Kidney (tissue), 14 donors: Measurements from ENCODE around the gene NOP9. TPM values are rescaled to one million over a fixed set of nuclear protein-coding genes. Genes with fewer than 3 reads are reported as not detected.

Source experiments
- DNase-seq, 5 donors: peaks; one replicate each; pipeline ENCODE4 v3.0.0-alpha.2; 2013 to 2020
- FAIRE-seq: peaks from 2 replicates; lab custom pipeline; 2012; peaks lifted over from hg19 to GRCh38; lab: Jason Lieb, UNC
- H3K27ac ChIP-seq, 2 donors: one replicate each; pipeline ENCODE4 v1.7.0; 2013; ENCODE audit warnings: low read depth in 2 of 2, low read length in 2 of 2, inconsistent platforms in 1 of 2
- H3K27me3 ChIP-seq: one replicate; pipeline ENCODE4 v1.7.1; 2013; ENCODE audit warnings: low read length, inconsistent platforms; ENCODE audit not compliant: control insufficient read depth, insufficient read depth
- H3K36me3 ChIP-seq, 3 donors: one replicate each; pipeline versions ENCODE4 v1.7.0 to v1.7.1; 2013; ENCODE audit warnings: low read length in 3 of 3, control low read depth in 1 of 3, inconsistent platforms in 1 of 3; ENCODE audit not compliant: insufficient read depth in 3 of 3, control insufficient read depth in 2 of 3
- H3K4me1 ChIP-seq, 3 donors: one replicate each; pipeline versions ENCODE4 v1.7.0 to v1.7.1; 2013; ENCODE audit warnings: low read length in 3 of 3, inconsistent platforms in 1 of 3, low read depth in 1 of 3; ENCODE audit not compliant: control insufficient read depth in 2 of 3, insufficient read depth in 2 of 3
- H3K4me3 ChIP-seq, 3 donors: one replicate each; pipeline versions ENCODE4 v1.7.0 to v1.8.1; 2013; ENCODE audit warnings: low read length in 3 of 3, control low read depth in 1 of 3, inconsistent platforms in 1 of 3
- H3K9ac ChIP-seq, 3 donors: one replicate each; pipeline versions ENCODE4 v1.7.0 to v1.7.1; 2013; ENCODE audit warnings: low read length in 3 of 3, control low read depth in 1 of 3, inconsistent platforms in 1 of 3
- H3K9me3 ChIP-seq, 3 donors: one replicate each; pipeline versions ENCODE4 v1.7.0 to v1.7.1; 2013; ENCODE audit warnings: low read length in 3 of 3, control low read depth in 1 of 3, inconsistent platforms in 1 of 3; ENCODE audit not compliant: control insufficient read depth in 2 of 3, insufficient read depth in 1 of 3
- intact Hi-C: fragments of 100-400 bp; cut with DNase I; formaldehyde crosslinking; loops from one replicate; pipeline ENCODE4 v1.11.1; 2022
- polyA plus RNA-seq: library from polyadenylated mRNA; stranded (reverse); fragments of 350-450 nt; fragmentation: Illumina TruSeq; extraction: RNeasy Lipid Tissue Mini Kit (QIAGEN cat#74804); gene quantifications from one replicate; pipeline ENCODE4 v1.2.3, GENCODE V29; 2014; ENCODE audit warnings: low read depth, low replicate concordance; ENCODE audit not compliant: insufficient read depth
- total RNA-seq: library from RNA; stranded (reverse); fragmentation: NEBNext Ultra II Directional; extraction: Animal tissue kit (Norgen Biotek cat#: 25700); gene quantifications from one replicate; pipeline ENCODE4 v1.2.1, GENCODE V29; 2021
- TF ChIP-seq, protein P1 (sequence below): IDR thresholded peaks from 3 replicates; pipeline ENCODE4 v1.5.1; 2012; ENCODE audit warnings: mild to moderate bottlenecking, moderate library complexity, borderline replicate concordance; ENCODE audit not compliant: insufficient read depth; ENCODE audit errors: extremely low read depth
- donor health status: control.
- donor health status: control.
- donor health status: control.
- donor health status: control.
- donor health status: control.
- donor health status: DM: yes; HTN: yes; CAD: no.
- donor health status: Normal renal cell carcinoma (clear cell type).

Gene NOP9
- total and polyA plus RNA-seq, 2 donors from 2014 or later = 8.6 to 25.7 TPM

DNA sequence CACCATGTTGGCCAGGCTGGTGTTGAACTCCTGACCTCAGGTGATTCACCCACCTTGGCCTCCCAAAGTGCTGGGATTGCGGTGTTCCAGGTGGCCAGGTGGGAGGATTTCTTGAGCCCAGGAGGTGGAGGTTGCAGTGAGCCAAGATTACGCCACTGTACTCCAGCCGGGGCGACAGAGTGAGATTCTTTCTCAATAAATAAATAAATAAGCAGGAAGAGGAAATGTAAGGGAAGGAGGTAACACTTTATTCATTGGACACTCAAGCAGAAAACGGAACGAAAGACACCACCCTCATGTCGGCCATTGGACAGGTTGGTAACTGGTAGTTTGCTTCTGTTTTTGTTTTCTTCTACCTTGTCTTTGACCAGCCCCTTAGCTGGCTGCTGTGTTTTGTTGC lies 55.4 kb downstream of the NOP9 start:
- TF ChIP-seq, protein P1, sequence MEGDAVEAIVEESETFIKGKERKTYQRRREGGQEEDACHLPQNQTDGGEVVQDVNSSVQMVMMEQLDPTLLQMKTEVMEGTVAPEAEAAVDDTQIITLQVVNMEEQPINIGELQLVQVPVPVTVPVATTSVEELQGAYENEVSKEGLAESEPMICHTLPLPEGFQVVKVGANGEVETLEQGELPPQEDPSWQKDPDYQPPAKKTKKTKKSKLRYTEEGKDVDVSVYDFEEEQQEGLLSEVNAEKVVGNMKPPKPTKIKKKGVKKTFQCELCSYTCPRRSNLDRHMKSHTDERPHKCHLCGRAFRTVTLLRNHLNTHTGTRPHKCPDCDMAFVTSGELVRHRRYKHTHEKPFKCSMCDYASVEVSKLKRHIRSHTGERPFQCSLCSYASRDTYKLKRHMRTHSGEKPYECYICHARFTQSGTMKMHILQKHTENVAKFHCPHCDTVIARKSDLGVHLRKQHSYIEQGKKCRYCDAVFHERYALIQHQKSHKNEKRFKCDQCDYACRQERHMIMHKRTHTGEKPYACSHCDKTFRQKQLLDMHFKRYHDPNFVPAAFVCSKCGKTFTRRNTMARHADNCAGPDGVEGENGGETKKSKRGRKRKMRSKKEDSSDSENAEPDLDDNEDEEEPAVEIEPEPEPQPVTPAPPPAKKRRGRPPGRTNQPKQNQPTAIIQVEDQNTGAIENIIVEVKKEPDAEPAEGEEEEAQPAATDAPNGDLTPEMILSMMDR = no peak
- intact Hi-C loops = no loop called here
- DNase-seq (no peak), FAIRE-seq (no peak)
- no peaks in the 10 kb centered on the region for H3K36me3 ChIP-seq
- H3K4me3 ChIP-seq = no peak overlapping the region
- H3K27ac ChIP-seq = no peak overlapping the region
- H3K27me3 ChIP-seq = no peaks in the 10 kb centered on the region
- H3K9me3 ChIP-seq = no peaks in the 10 kb centered on the region
- H3K4me1 ChIP-seq = peaks cover 0 to 4% (median 0%) of the 10 kb centered on the region in 3 donors
- no peak overlapping the region for H3K9ac ChIP-seq

DNA sequence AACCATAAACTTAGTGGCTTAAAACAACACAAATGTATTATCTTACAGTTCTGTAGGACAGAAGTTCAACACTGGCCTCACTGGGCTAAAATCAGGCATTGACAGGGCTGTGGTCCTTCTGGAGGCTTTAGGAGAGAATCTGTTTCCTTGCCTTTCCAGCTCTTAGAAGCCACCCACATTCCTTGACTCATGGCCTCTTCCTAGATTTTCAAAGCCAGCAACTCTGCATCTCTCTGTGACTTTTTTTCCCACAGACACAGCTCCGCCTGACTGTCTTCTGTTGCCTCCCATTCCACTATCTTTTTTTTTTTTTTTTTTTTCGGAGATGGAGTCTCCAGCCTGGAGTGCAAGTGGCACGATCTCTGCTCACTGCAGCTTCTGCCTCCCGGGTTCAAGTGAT lies 56.6 kb downstream of the NOP9 start:
- no peak overlapping the region for H3K4me3 ChIP-seq
- no peaks in the 10 kb centered on the region for H3K27me3 ChIP-seq
- TF ChIP-seq, protein P1 = no peak
- DNase-seq (no peak), FAIRE-seq (no peak)
- H3K36me3 ChIP-seq = no peaks in the 10 kb centered on the region
- no peak overlapping the region for H3K27ac ChIP-seq
- no peaks in the 10 kb centered on the region for H3K9me3 ChIP-seq
- intact Hi-C loops = no loop called here
- no peak overlapping the region for H3K9ac ChIP-seq
- H3K4me1 ChIP-seq = peaks cover 0 to 4% (median 0%) of the 10 kb centered on the region in 3 donors

Other genes with a start within 250 kb of the NOP9 start
Only the 30 nearest of the 34 such genes appear.
- gene DCAF11, start 185.1 kb upstream of the NOP9 start, total RNA-seq = 81.1 TPM
- 69.4 TPM for gene DCAF11, start 185.1 kb upstream of the NOP9 start, polyA plus RNA-seq
- 4.9 TPM for gene NRL, start 184.9 kb upstream of the NOP9 start, total RNA-seq
- gene NRL, start 184.9 kb upstream of the NOP9 start, polyA plus RNA-seq = 5.5 TPM
- gene FITM1, start 169.2 kb upstream of the NOP9 start, total RNA-seq = 1.3 TPM
- 1.2 TPM for gene FITM1, start 169.2 kb upstream of the NOP9 start, polyA plus RNA-seq
- gene PSME1, start 163.7 kb upstream of the NOP9 start, total RNA-seq = 244 TPM
- 333 TPM for gene PSME1, start 163.7 kb upstream of the NOP9 start, polyA plus RNA-seq
- 22.1 TPM for gene EMC9, start 158.3 kb upstream of the NOP9 start, total RNA-seq
- 62.5 TPM for gene EMC9, start 158.3 kb upstream of the NOP9 start, polyA plus RNA-seq
- 148 TPM for gene PSME2, start 153.2 kb upstream of the NOP9 start, total RNA-seq
- gene PSME2, start 153.2 kb upstream of the NOP9 start, polyA plus RNA-seq = 289 TPM
- 69.0 TPM for gene RNF31, start 152.4 kb upstream of the NOP9 start, total RNA-seq
- gene RNF31, start 152.4 kb upstream of the NOP9 start, polyA plus RNA-seq = 64.0 TPM
- 141 TPM for gene IRF9, start 138.6 kb upstream of the NOP9 start, total RNA-seq
- 88.9 TPM for gene IRF9, start 138.6 kb upstream of the NOP9 start, polyA plus RNA-seq
- gene REC8, start 127.8 kb upstream of the NOP9 start, total RNA-seq = 39.9 TPM
- gene REC8, start 127.8 kb upstream of the NOP9 start, polyA plus RNA-seq = 51.4 TPM
- gene IPO4, start 111.0 kb upstream of the NOP9 start, total RNA-seq = 49.5 TPM
- 22.2 TPM for gene IPO4, start 111.0 kb upstream of the NOP9 start, polyA plus RNA-seq
- gene TM9SF1, start 104.4 kb upstream of the NOP9 start, total RNA-seq = 83.6 TPM
- gene TM9SF1, start 104.4 kb upstream of the NOP9 start, polyA plus RNA-seq = 41.1 TPM
- 0.38 TPM for gene TSSK4, start 94.2 kb upstream of the NOP9 start, total RNA-seq
- not detected for gene TSSK4, start 94.2 kb upstream of the NOP9 start, polyA plus RNA-seq
- gene CHMP4A, start 86.4 kb upstream of the NOP9 start, total RNA-seq = 65.1 TPM
- 72.2 TPM for gene CHMP4A, start 86.4 kb upstream of the NOP9 start, polyA plus RNA-seq
- gene MDP1, start 83.8 kb upstream of the NOP9 start, total RNA-seq = 22.8 TPM
- gene MDP1, start 83.8 kb upstream of the NOP9 start, polyA plus RNA-seq = 55.4 TPM
- gene NEDD8, start 67.5 kb upstream of the NOP9 start, total RNA-seq = 145 TPM
- gene NEDD8, start 67.5 kb upstream of the NOP9 start, polyA plus RNA-seq = 439 TPM
- 75.0 TPM for gene GMPR2, start 66.9 kb upstream of the NOP9 start, total RNA-seq
- gene GMPR2, start 66.9 kb upstream of the NOP9 start, polyA plus RNA-seq = 92.5 TPM
- gene TINF2, start 57.2 kb upstream of the NOP9 start, total RNA-seq = 99.4 TPM
- gene TINF2, start 57.2 kb upstream of the NOP9 start, polyA plus RNA-seq = 57.0 TPM
- gene TGM1, start 36.7 kb upstream of the NOP9 start, total RNA-seq = 13.1 TPM
- 4.5 TPM for gene TGM1, start 36.7 kb upstream of the NOP9 start, polyA plus RNA-seq
- gene RABGGTA, start 28.3 kb upstream of the NOP9 start, total RNA-seq = 33.9 TPM
- gene RABGGTA, start 28.3 kb upstream of the NOP9 start, polyA plus RNA-seq = 25.8 TPM
- 32.7 TPM for gene DHRS1, start 70 bp upstream of the NOP9 start, total RNA-seq
- 56.7 TPM for gene DHRS1, start 70 bp upstream of the NOP9 start, polyA plus RNA-seq
- 22.4 TPM for gene CIDEB, start 8.1 kb downstream of the NOP9 start, total RNA-seq
- 49.7 TPM for gene CIDEB, start 8.1 kb downstream of the NOP9 start, polyA plus RNA-seq
- gene LTB4R2, start 10.3 kb downstream of the NOP9 start, total RNA-seq = 9.2 TPM
- 0.67 TPM for gene LTB4R2, start 10.3 kb downstream of the NOP9 start, polyA plus RNA-seq
- 9.3 TPM for gene LTB4R, start 11.7 kb downstream of the NOP9 start, total RNA-seq
- gene LTB4R, start 11.7 kb downstream of the NOP9 start, polyA plus RNA-seq = 4.6 TPM
- gene ADCY4, start 35.2 kb downstream of the NOP9 start, total RNA-seq = 57.5 TPM
- gene ADCY4, start 35.2 kb downstream of the NOP9 start, polyA plus RNA-seq = 19.2 TPM
- 19.5 TPM for gene RIPK3, start 40.1 kb downstream of the NOP9 start, total RNA-seq
- 5.1 TPM for gene RIPK3, start 40.1 kb downstream of the NOP9 start, polyA plus RNA-seq
- gene NFATC4, start 68.3 kb downstream of the NOP9 start, total RNA-seq = 45.3 TPM
- 38.9 TPM for gene NFATC4, start 68.3 kb downstream of the NOP9 start, polyA plus RNA-seq
- 12.1 TPM for gene NYNRIN, start 99.2 kb downstream of the NOP9 start, total RNA-seq
- 4.4 TPM for gene NYNRIN, start 99.2 kb downstream of the NOP9 start, polyA plus RNA-seq
- gene CBLN3, start 129.8 kb downstream of the NOP9 start, total RNA-seq = 1.3 TPM
- 2.6 TPM for gene CBLN3, start 129.8 kb downstream of the NOP9 start, polyA plus RNA-seq
- 53.9 TPM for gene KHNYN, start 130.1 kb downstream of the NOP9 start, total RNA-seq
- gene KHNYN, start 130.1 kb downstream of the NOP9 start, polyA plus RNA-seq = 9.7 TPM
- 62.3 TPM for gene SDR39U1, start 142.9 kb downstream of the NOP9 start, total RNA-seq
- 97.8 TPM for gene SDR39U1, start 142.9 kb downstream of the NOP9 start, polyA plus RNA-seq